NCI-H1105 (cell line): Measurements from ENCODE around the gene CCSAP.
"Not testable (repeated sequence)": the region's sequence is repeated elsewhere in the genome, so short reads cannot be mapped to it uniquely, and the experiment has no call there.

ENCODE experiments used
- DNase-seq: peaks from one replicate; lab custom pipeline; 2025; lab: John Stamatoyannopoulos, UW

Gene CCSAP

DNA sequence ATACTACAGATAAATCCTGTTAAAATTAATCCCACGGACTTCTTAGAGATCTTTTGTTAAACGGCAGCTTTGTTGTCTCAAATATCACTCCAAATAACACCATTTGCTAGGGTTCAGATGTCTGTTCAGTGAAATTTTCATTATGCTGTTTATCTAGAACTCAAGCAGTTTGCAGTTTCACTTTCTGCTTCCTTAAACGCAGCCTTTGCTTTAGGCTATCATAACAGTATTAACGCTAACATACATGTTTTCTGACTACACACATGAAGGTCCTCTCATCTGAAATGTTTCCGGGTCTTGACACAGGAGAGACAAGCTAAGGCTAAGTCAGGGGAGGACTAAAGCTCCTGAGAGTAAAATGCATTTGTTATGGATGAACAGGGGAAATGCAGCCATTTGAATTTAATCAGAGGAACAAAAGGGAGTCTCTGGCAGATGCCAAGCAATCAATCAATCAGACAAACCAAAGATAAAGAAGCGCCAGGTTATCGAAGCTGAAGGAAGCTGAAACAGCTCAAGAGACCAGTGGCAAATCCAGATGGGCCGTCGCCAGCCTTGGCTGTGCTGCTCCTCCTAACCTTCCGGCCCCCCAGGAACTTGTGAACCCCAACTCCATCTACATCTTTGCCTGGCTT, 16.9 kb downstream of the CCSAP start:
- DNase-seq: no peak

DNA sequence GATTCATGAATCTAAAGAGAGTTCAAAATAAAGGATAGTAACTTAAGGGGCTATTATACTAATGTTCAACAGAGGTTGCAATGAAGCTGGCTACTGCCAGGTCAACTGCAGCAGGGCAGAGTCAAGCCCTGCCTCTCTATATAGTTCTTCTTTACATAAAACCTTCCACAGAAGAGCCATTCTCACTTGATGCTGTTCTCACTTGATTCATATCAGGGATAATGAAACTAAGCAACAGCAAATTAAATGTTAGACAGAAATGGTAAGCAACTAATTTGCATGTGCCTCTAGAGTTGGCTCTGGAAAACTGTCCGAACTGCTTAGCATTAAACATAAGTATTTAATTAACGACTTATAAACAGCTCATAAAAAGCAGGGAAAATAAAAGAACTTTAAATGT, 17.4 kb downstream of the CCSAP start:
- DNase-seq: no peak

DNA sequence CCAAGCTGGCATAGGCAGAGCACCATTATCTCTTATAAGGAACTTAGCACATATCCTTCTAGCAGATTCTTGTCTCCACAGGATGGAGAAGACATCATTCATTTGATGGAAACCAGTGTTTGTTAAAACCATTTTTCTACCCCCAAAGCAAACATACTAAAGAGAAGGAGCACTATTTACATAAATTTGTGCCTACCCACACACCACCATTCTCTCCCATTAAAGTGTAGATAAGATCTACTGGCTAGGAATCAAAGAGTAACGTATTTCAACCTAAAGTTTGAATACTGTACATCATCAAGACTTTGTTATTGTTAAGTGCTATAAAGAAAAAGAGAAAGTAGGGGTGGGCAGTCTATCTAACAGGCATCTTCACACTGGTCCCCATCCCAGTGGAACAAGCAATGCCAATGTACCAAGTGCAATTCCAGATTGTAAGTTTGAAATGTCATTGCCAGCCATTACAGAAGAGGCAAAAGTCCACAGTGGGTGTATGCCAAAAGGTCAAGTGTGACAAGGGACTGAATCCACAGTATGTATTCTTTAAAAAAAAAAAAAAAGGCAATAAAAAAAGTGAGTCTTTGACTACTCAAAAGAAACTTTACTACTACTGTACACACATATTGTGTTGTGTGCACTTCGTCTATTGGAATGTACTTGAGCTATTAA, 18.8 kb downstream of the CCSAP start:
- no peak for DNase-seq

DNA sequence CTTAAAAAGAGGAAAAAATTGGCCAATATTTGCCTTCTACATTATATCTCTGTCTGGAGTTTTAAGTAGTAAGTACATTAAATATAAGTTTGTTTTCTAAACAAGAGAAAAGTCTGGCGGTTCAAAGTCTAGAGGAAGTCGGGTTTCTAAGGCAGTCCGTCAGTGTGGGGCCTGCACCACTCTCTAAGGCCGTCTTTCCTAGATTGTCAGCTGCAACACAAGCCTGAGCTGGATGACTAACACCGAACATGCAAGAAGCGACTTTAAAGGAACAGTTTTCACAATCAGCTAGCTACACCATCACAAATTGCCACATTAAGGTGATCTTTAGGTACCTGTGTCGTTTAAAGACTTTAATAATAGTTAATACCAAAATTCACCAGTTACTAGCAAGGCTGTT, 19.6 kb downstream of the CCSAP start:
- DNase-seq: no peak

DNA sequence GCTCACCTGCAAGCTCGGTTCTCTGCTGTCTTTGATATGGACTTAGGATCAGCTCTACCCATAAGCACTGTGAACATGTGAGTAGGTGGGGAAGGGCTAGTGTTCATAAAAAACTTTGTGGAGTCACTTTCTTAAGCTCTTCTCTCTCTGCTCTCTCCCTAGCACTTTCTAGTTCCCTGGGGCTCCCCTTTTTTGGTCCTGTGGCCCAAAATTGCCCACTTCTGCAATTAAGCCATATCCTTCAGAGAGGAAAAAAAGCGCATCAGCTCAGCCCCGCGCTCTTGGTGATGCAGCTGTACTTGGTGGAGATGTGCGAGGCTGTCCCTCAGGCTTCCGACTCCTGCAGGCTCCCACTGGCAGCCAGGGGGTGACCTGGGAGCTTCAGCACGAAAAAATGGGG, 23.4 kb downstream of the CCSAP start:
- no peak for DNase-seq

DNA sequence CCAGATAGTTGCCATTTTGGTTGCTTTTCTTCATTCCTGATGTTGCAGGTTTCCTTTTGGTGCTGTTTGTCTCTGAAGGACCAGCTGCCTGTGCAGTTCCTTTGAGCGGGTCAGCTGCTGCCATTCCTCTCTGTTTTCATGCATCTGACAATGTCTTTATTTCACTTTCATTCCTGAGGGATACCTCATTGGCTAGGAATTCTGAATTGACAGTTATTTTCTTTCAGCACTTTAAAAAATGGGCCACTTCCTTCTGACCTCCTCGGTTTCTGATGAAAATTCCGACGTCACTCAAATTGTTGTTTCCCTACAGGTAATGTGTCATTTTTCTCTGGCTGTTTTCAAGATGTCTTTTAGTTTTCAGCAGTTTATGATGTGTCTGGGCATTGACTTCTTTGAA, 24.8 kb downstream of the CCSAP start:
- no peak for DNase-seq

DNA sequence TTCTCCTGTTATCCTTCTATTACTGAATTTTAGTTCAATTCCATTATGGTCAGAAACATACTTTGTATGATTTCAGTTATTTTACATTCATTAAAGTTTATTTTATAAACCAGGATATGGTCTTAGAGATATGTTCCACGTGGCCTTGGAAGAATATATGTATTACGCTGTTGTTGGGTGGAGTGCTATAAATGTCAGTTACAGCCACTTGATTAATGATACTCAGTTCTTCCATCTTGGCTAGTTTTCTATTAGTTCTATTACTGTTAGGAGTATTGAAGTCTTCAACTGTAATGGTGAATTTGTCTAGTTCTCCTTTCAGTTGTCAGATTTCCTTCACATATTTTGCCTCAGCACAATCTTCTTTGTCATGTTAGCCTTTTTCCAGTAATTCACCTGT, 26.7 kb downstream of the CCSAP start:
- DNase-seq: no peak

DNA sequence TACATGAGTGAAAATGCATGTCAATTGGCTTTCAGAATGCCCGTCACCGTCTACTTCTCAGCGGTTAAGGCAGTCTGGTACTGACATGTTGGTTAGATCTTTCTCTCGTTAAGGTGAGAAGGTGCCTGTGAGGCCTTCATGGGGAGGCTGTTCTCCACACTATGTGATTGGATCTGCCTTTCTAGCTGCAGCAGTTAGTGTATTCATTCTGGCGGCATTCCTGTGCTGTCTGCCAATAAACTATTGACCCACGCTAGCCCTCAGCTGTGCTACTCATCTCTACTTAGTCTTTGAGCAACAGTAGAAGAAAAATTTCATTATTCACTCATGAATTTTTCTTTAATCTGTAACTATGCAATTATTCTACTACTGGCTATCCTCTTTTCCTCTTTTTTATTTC, 32.0 kb downstream of the CCSAP start:
- no peak for DNase-seq

DNA sequence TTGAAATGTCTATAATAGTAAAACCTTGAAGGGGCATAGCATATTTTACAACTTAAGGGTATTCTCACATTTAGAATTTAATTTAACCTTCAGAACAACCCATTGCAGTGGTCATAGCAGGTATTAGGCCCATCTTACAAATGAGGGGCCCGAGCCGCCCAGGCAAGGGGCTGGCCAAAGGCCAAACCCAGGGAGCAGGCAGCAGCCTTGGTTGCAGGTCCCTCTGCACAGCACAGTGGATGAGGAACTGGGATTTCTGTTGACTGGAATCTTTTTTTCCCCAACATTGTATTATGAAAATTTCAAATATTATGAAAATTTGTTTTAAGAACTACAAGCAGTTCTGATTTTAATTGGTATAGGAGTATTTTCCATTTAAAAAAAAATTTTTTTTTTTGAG, 33.2 kb downstream of the CCSAP start:
- no peak for DNase-seq

DNA sequence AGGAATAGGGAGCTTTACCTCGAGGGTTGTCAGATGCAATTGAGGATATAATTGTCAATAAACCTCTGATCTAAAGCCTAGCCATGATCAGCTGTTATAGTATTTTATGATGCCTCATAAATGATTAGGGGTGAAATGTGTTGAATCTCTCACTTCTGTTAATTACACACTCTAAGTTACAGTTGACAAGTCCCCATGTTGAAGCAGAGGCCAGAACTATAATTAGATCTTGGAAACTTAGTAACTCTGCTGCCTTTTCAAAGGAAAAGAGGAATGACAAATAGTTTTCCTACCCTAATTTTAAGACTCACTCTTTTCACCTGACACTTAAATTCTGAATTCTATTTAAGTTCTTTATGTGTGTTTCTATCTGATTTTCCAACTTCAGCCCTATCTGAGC, 33.8 kb downstream of the CCSAP start:
- no peak for DNase-seq

DNA sequence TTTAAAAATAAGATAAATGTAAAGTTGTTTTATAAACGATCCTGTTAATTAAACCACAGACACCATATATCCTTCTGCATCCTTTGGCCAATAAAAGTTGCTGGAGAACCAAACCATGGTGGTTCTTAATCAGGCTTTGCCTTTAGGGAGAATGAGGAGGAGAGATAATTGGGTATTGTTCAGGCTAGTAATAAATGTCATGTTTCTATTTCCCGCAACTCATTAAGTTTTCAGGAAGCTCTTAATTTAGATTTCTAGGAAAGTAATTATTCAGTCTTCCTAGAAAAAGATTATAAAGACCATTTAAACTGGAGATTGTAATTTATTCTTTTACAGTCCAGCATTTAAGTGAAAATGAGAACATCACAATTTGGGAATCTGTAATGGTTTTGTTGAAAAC, 37.5 kb downstream of the CCSAP start:
- no peak for DNase-seq

DNA sequence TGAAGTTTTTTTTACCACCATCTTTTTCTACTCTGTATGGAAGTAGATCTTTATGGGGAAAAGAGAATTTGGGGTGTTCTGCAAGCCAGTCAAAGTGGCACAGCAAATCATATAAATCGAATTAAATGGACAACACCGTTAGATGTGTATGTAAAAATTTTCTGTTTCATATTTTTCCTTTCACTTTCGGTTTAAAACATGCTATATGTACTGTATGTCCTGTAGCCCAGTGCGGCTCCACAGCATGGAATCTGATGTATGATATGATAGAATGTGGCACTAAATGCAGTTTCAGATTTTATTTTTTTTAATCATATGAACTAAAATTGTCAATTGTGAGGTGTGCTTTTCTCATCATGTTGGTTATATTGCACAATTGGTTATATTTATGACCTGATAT, 39.0 kb downstream of the CCSAP start:
- DNase-seq: no peak

DNA sequence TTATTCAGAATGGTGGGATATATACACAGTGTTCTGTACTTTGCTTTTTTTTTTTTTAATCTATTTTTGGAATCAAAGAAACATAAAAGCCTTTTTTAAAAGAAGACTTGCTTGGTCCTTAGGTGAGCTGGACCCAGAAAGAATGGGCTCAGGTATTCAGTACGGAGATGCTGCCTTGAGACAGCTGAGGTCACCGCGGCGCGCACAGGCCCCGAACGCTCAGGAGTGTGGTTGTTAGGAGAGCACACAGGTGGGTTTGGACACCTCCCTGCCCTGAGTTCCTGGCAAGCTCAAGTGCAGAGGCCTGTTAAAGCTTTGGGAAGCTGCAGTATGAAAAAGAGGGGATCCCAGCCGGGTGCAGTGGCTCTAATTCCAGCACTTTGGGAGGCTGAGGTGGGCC, 40.1 kb downstream of the CCSAP start:
- DNase-seq: no peak

DNA sequence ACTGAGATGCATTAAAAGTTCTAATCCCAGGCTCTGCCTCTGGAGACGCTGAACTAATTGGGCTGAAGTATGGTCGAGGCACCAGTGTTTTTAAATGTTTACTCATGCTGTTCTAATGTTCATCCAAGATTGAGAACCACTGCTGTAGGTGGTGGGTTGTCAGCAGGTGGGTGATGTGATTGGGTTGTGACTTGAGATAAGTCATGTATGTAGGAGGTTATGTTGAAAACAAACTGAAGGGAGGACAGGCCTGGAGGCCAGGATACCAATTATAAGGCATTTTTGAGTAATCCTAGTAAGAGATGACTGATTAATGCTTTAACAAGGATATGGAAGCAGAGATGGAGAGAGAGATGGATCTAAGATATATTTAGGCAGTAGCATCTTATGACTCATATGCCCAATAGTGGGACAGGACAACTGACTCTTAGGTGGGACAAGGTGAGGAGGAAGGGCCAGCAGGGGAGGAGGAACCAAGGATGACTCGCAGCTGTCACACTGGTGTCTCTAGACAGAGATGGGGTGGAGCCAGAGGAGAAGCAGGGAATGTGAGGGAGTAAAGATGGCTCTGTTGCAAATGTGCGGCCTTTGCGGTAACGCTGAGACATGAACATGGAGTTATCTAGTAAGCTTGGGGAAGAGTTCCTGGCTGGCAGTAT, 42.6 kb downstream of the CCSAP start:
- no peak for DNase-seq

DNA sequence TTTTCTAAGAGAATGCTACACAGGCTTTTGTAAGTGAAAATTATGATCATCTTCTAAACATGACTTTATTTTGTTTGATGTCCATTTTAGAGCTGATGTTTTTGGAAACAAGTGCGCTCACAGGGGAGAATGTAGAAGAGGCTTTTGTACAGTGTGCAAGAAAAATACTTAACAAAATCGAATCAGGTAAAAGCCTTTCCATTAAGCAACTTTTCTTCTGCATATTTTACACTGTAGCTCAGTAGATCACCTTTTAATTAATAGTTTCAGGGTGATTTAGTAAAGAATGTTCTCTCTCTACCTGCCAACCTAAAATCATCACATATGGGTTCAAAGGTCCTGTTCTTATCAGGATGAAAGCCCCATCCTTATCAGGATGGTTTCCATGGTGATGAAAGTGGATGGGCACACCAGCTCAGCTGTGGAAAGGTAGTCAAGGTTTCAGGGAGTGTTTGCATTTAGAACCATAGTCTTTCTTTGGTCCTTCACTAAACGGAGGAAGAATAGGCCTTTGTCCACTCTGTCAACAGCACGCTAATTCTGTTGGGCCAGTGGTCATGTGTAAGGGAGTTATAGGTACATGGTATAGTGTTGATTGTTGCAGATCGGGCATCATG, 43.9 kb downstream of the CCSAP start:
- no peak for DNase-seq

DNA sequence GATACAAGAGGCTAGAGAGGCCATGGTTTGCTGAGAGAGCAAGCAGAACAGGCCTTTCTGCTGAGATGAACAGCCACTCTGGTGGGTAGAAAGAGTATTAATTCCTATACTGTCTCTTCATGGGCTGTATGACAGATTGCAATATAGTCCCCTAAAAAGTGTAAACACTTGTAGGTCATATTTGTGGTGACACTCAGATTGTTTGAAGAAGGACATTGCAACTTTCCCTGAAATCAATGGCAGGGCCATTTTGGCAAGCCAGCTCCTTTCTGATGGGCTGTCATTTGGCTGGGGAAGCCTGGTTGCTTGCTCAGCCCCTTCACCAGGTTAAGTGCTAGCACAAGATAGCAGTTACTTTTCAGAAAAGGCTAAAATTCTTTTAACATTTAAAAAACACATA, 44.4 kb downstream of the CCSAP start:
- no peak for DNase-seq

DNA sequence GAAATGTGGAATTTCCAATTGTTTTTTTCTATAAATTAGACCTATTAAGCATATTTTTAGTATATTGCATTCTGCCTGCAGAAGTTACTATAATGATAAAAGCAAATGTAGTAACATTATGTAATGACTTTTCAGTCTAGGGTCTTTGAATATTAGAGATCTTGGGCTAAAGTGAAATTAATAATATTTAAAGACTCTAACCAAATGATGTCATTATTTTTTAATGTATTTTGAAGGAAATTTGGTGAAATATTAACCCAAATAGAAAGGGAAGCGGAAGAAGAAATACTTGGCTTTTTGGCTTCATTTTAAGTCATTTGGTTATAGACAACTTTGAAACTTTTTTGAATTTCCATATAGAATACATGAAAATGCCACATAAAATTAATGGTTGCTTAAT, 45.1 kb downstream of the CCSAP start:
- DNase-seq: no peak

DNA sequence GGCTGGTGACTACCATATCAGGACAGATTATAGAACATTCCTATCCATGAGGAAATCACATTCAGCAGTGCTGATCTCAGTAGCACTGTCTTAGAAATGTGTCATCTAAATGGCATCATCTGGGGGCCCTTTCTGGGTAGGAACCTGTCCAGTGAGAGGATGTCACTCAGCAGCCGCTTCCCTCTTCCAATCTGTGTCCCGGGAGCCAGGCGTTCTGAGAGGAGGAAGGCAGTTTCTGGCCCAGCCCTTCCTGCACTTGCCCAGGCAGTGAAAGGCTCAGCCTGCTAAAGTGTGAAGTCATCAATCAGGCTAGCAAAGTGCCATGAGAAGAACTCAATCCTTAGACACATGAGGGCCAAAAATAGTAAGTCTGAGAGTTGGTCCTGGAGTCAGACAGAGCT, 46.3 kb downstream of the CCSAP start:
- DNase-seq: no peak

DNA sequence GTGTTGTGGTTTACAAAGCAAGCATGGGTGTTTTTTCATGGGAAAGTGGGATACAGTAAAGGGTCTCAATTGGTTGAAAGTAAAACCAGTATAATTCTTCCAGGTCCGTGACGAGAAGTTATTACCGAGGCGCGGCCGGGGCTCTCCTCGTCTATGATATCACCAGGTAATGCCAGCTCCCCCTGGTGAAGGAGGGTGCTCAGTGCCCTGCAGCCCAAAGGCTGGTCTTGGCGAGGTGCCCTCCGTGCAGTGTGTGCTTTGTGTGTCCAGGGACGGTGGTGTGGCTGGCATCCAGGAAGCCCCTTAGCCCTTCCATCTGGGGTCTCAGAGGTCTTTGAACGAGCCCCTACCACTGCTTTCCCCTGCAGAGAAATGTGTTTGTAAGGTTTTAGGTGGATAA, 47.1 kb downstream of the CCSAP start:
- no peak for DNase-seq

DNA sequence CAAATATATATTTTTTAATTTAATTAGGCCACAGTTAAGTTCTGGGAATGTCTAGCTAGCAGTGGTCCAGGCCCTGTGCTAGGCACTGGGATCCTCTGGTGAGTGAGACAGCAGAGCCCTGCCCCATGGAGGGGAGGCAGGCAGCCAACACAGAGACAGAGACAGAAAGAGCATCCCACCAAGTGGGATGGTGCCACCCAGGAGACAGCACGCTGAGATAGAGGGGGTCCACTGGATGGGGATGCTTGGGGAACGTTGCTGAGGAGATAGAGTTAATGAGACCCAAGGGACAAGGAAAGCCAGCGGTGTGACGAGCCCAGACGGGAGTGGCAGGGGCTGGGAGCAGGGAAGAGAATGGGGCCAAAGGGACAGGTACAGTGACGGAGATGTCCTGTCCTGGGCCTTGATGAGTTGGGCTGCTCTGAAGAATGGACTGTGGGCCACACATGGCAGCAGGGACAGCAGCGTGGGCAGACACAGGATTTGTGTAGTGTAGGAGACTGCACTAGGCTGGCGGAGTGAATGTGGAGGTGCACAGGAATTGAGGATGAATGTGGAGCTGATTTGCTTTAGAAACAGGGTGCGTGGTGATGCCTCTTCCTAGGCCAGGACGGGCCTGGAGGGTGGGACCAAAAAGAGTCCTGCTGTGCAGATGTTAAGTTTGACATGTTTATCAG, 49.2 kb downstream of the CCSAP start:
- no peak for DNase-seq

DNA sequence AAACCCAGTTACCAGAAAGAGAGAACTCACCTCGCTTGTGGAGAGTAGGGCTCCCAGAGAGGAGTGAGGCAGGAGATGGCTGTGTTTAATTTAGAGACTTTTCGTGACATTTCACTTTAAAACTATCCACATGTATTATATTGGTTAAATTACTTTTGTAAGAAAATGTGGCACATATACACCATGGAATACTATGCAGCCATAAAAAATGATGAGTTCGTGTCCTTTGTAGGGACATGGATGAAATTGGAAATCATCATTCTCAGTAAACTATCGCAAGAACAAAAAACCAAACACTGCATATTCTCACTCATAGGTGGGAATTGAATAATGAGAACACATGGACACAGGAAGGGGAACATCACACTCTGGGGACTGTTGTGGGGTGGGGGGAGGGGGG, 51.2 kb downstream of the CCSAP start:
- not testable (repeated sequence) for DNase-seq

DNA sequence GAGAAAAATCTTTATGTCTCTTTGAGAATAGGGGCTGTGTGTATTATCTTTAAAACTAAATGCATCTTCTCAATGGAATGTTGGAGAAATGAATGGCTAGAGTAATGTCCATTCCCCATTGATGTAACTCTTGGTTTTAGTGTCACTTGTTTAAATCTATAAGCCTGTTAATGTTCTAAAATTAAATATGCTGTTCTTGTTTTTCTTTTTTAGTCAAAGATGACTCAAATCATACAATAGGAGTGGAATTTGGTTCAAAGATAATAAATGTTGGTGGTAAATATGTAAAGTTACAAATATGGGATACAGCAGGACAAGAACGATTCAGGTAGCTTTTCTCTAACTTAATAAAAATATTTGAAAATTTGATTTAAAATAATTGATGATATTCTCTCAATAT, 54.3 kb downstream of the CCSAP start:
- no peak for DNase-seq

DNA sequence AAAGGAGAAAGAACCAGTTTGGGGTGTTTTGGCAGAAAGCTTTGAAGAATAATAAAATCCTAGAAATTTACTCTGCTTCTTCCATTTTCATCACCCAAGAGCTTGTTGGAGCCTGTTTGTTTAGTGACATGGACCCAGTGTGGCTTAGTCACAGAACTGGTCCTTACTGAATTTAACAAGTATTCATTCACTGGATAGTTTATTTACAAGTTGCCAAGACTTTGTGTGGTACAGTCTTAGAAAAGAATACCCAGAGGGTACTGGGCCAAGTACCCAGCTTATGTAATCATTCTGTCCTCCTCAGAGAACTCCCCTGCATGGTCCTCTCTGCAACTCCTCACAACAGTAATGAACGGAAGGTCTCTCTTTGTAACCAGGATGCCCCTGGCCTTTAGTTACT, 55.6 kb downstream of the CCSAP start:
- DNase-seq: no peak
